ENCODE measurements around the gene CEACAM20. TPM values are rescaled to one million over a fixed set of nuclear protein-coding genes. Genes with fewer than 3 reads are reported as not detected.

CEACAM20 gene
- total RNA-seq, 4 donors from 2014 or later = 0.40 to 2.9 TPM; not detected in 2

DNA sequence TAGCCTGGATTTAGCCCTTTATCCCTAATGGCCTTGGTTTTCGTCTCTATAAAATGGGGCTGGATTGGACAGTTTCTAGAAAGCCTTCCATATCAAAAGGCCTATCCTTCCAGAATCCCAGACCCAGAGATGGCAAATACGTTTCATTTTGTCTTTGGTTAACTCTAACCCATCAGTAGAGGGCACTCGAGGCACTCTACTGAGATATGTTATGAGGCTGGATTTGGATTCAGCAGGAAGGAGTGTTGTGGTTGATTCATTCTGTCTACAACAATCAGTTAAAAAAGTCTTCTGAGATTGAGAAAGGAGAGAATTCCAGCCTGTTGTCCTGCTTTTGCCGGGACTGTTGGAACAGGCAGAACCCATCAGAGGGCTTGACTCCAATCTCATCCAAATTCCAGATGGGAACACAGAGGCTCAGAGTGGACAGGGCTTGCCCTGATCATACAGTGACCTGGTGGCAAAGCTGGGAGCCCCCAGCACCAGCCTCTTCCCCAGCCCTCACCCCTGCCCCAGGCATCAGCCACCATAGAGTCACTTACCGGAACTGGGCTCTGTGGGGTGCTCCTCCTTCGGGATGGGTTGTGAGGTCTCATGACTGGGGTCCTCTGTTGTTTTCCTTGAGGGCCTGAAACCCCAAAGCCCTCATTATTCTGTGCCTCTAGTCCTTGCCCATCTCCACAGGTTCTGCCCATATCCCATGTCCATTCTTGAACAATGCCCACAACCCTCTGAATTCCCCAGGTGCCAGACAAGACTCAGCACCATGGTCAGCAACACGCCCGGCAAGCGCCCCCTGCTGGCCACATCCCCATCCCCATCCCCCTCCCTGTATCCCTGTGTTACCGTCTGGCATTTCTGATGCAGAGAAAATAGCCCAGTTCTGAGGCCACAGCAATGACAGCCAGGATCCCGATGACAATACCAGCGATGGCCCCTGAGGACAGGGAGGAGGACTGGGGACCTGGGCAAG is 16.9 kb downstream of the CEACAM20 start:
- TF ChIP-seq, protein P1, sequence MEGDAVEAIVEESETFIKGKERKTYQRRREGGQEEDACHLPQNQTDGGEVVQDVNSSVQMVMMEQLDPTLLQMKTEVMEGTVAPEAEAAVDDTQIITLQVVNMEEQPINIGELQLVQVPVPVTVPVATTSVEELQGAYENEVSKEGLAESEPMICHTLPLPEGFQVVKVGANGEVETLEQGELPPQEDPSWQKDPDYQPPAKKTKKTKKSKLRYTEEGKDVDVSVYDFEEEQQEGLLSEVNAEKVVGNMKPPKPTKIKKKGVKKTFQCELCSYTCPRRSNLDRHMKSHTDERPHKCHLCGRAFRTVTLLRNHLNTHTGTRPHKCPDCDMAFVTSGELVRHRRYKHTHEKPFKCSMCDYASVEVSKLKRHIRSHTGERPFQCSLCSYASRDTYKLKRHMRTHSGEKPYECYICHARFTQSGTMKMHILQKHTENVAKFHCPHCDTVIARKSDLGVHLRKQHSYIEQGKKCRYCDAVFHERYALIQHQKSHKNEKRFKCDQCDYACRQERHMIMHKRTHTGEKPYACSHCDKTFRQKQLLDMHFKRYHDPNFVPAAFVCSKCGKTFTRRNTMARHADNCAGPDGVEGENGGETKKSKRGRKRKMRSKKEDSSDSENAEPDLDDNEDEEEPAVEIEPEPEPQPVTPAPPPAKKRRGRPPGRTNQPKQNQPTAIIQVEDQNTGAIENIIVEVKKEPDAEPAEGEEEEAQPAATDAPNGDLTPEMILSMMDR (IDR thresholded peaks at IDR 0.05) = no peak
- TF ChIP-seq POLR2A (IDR thresholded peaks at IDR 0.05) = no peak
- DNase-seq = no peak
- Histone ChIP-seq H3K4me3 (no peak overlapping the region), H3K27me3 (no peaks in the 10 kb centered on the region), H3K9me3 (no peaks in the 10 kb centered on the region), H3K27ac (no peak overlapping the region), H3K4me1 (no peaks in the 10 kb centered on the region), H3K36me3 (no peaks in the 10 kb centered on the region)
- intact Hi-C loops (cut with DNase I; ENCODE audit: low total_unique reads) = no loop called here

- Histone ChIP-seq H3K36me3 (no peaks in the 10 kb centered on the region), H3K4me1 (no peaks in the 10 kb centered on the region), H3K27ac (no peak overlapping the region), H3K9me3 (no peaks in the 10 kb centered on the region), H3K4me3 (no peak overlapping the region), H3K27me3 (no peaks in the 10 kb centered on the region)
- DNase-seq = no peak
- TF ChIP-seq, protein P1 (IDR thresholded peaks at IDR 0.05) = no peak
- no peak for TF ChIP-seq POLR2A (IDR thresholded peaks at IDR 0.05)
- intact Hi-C loops (cut with DNase I; ENCODE audit: low total_unique reads) = no loop called here
Measured at GRCh38 chr19:44509478-44509877, 20.0 kb downstream of the CEACAM20 start.

DNA sequence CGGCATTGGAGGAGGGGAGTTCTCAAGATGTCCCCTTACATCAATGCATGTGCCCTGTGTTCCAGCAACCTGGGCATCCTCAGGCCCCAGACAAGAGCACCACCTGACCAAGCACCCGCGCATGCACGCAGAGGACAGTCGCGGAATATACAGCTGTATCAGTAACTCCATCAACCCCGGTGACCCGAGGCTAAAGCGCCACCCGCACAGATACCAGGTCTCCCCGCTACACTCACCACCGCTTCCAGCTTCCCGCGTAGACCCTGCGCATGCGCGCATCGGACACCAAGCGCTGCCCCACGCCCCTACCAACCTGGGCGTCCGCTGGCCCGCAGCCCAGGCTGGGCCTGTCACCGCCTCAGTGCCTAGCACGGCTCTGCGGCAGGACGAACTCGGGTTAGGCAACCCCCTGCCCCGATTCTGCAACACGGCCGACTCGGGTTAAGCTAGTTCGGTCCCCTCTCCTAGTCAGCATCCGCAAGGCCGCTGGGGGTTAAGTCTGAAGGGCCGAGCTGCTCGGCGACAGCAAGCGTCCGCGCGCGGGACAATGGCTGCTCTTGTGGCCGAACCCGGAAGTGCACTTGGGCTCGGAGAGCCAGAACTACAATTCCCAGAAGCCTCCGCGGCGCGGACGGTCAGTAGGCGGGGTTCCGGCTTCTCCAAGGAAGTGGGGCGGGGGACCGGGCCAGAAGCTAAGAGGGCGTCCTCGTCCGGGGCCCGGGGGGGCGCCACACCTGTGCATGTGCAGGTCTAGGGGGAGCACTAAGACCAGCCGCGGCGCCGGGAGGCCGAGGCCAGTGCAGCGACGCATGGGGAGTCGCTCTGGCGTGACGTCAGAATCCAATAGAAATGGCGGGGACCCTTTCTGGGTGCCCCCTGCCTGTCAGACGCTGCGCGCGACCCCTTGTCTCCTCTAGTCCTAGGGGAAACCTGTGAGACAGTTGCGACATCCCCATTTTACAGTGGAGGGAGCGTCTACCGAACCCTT is 29.2 kb downstream of the CEACAM20 start, which contains the start of gene ZNF180:
TSS of gene ZNF180 (minus strand) at position 561 of the 988 bp plus-strand sequence. CDS start 3,188 bp downstream, outside the sequence.
- Histone ChIP-seq H3K27me3 (no peaks in the 10 kb centered on the region), H3K9me3 (peaks cover 0 to 27% of the 10 kb centered on the region in 2 donors), H3K4me3 (peak within 1 kb of the TSS; percentile 74 to 87), H3K27ac (peak within 1 kb of the TSS; percentile 78 to 86), H3K36me3 (no peaks in the 10 kb centered on the region), H3K4me1 (peaks cover 0 to 6% of the 10 kb centered on the region in 2 donors)
- TF ChIP-seq POLR2A (IDR thresholded peaks at IDR 0.05) = peak; percentile 54 to 78
- TF ChIP-seq, protein P1 (IDR thresholded peaks at IDR 0.05) = peak; percentile 24 to 62 (median 45)
- DNase-seq = peak; percentile 90 to 94
- intact Hi-C loops (cut with DNase I; ENCODE audit: low total_unique reads) = no loop called here

GRCh38 chr19:44499559-44499958 is 29.9 kb downstream of the CEACAM20 start:
- TF ChIP-seq POLR2A (IDR thresholded peaks at IDR 0.05) = no peak
- TF ChIP-seq, protein P1 (IDR thresholded peaks at IDR 0.05) = no peak
- H3K4me1 ChIP-seq = peaks cover 0 to 6% of the 10 kb centered on the region in 2 donors
- H3K27me3 ChIP-seq = no peaks in the 10 kb centered on the region
- H3K9me3 ChIP-seq = peaks cover 0 to 34% of the 10 kb centered on the region in 2 donors
- no peak for DNase-seq
- peak overlapping the region; percentile 74 to 87 for H3K4me3 ChIP-seq
- peak overlapping the region in 1 of 2 donors; percentile 86 for H3K27ac ChIP-seq
- H3K36me3 ChIP-seq = no peaks in the 10 kb centered on the region
- intact Hi-C loops (cut with DNase I; ENCODE audit: low total_unique reads) = no loop called here
